Embryonic facial prominence (tissue), 1 donor: ENCODE data around the gene AUH.

Source experiments
- DNase-seq: peaks from one replicate; pipeline ENCODE4 v3.0.0-alpha.2; 2016; ENCODE audit errors: extremely low spot score

AUH gene

DNA sequence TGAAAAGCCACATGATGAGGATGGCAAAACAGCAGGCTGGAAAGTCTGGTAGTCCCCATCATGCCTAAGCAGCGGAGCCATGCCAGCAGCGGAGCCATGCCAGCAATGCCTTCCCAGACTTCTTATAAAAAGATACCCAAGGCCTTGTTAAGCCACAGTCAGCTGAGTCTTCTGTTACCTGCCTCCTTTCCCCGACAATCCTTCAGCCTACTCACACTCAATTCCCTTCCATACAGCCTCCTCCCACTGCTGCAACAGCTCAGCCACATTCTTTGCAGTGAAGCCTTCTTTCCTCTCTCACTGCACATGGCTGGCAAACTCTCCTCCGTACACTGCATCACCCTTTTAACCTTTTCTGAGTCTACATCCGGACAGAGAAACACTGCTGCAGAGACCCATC, 114.9 kb downstream of the AUH start:
- no peak for DNase-seq

DNA sequence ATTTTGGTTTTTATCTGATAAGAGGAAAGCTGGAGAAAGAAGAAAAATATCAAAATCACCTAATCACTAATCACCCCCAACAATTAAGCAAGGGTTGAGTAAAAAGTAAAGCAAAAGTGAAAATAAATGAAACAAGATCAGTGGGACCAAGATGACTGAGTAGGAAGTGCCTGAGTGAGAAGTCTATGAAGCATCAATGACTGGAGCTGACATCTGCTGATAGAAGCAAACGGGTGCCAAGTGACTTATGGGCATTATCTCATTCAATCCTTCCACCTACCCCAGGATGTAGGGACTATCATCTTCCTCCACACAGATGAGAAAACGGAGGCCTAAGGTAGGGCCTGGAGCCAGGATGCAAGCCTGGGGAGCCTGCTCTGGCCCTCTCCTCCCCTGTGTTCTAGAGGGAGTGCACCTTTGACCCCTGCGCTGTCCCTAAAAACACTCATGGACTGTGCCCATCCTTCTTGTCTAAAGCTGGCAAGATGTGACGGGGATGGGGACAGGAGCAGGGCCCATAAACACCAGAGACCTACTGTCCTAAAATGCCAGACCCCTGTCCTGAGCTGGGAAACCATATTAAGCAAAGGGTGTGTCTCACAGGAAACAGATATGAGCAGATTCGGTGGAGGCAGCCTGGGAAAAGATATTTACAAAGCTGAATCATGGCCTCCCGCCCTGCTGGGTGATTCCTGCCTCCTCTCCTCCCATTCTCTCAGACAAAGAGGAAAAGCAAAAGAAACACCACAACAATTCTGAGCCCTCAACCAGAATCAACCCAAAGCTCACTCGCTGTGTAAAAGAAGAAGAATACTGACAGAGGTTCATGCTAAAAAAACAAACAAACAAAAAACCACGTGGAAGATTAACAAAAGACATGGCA, 116.0 kb downstream of the AUH start:
- no peak for DNase-seq

DNA sequence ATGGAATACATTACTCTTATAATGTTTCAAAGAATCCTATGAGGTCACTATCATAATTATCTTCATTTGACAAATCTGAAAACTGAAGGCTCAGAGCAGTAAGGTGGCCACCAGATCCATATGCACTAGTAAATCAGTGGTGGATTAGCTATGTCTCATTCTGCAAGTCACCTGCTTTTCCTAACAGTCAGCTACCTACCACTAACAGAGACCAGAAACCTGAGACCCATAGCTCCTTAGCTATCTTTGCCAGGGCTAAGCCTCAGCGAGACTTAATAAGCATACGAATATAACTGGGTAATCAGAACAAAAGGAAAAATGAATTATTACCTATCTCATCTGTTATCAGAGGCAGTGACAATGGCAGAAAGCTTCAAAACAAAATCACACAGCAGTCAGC, 118.7 kb downstream of the AUH start:
- DNase-seq = no peak

DNA sequence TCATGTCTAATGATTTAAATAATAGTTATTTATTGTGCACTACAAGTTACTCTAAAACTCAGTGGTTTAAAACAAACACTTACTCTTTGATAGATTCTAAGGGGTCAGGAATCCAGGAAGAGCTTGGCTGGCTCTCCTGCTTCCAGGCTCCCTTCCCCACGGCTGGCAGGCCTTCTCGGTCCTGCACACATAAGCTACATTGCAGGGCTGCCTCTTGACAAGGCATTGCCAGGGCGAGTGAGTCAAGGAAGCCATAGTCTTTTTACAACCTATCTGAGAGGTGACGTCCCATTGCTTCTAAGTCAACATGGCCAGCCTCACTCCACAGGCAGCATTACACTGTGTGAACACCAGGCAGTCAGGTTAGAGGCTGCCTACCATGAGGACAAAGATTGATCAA, 119.8 kb downstream of the AUH start:
- no peak for DNase-seq

DNA sequence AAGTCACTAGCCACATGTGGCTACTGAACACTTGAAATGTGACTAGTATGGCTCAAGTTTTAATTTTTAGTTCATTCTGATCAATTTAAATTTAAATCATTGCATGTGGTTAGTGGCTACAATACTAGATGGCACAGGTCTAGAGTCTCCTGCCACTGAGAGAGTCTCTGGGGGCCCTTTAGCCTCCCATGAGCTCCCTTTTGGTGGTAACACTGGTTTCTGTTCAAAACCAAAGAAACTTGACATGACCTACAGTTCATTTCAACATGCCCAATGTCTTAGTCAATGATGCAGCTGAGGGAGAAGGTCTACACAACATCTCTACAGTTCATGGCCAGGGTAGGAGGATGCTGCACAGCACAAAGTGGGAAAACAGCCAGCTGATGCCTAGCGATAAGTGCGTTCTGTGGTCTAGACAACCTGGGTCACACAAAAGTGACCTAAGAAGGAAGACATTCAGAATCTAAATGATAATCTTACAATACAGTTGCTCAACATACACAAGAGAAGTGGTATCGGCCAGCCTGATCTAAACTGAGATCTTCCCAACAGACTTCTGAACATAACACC, 121.0 kb downstream of the AUH start:
- no peak for DNase-seq

DNA sequence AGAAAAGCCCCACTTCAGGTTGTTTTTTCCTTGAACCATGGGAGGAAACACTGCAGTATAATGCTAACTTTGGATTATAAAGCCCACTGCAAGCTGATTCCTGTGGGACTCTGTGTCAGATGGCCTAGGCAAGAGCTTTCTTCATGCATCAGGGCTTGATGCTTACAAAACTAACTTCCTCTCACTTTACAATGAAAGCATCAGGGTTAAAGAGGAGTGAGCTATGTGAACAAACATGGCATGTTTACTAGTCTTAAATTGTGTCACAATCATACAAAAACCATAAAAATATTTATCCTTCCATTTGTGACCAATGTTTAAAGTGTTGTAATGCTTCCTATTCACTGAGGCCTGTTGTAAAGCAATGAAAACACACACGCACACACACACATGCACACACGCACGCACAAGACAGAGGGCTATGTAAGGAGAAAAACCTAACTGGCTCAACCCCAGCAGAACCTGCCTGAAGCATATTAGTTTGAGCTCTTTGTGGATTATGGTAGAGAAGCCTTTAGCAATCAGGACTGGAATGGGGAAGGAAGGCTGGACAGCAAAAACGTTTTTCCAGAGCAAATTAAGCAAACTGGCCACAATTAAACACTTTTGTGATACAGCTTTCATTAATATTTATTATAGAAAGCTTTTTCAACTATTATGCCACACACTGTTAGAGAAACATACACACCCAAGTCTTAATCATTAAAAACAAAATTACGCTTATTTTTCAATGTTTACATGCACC, 122.2 kb downstream of the AUH start:
- DNase-seq = no peak

DNA sequence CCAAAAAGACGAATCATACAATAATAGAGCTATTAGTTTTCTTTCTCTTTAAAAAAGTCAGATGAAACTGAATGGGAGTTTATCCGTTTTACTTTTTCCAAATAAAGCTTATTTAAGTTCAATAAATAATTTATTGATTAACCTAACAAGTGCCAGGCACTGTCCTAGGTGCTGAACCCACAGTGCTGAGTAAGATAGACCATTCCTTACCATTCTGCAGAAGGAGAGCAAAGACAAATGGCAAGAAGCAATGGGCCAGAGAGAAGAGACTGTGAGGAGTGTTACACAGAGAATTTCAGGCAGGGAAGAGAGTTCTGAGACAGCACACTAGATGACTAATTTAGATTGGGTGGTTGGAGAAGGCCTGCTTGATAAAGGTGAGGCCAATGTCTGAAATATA, 127.2 kb downstream of the AUH start:
- no peak for DNase-seq

DNA sequence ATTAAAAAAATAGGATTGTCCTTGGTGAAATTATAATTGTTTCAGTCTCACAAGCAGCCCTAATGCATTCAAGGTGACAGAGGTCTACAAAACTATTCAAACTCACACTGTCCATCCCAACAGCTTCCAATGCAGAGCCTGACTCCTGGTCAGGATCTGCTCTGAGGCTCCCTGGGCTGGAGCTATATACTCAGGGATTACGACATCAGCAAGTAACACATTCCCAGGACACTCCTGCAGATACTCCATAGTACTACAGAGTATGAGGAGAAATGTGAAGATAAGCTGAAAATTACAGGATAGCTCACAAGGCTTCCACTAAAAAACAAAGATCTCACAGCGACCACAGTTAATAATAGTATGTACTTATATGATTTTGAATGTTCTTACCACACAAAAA, 130.1 kb downstream of the AUH start:
- DNase-seq = no peak

DNA sequence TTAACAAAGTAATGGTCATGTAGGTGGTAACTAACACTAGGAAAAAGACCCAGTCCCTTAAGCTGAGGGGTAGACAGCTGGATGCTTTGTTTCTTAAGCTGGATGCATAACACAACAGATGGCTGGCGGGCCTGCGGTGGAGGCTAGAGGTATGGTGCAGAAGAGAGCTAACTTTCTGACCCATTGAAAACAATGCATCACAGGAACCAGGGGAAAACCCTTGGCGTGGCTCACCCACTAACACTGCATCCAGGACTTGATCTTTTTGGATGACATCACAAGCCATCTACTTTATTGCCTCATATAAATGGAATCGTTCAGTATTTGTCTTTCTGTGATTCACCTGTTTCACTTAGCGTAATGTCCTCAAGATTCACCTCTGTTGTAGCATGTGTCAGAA, 138.7 kb downstream of the AUH start:
- no peak for DNase-seq

DNA sequence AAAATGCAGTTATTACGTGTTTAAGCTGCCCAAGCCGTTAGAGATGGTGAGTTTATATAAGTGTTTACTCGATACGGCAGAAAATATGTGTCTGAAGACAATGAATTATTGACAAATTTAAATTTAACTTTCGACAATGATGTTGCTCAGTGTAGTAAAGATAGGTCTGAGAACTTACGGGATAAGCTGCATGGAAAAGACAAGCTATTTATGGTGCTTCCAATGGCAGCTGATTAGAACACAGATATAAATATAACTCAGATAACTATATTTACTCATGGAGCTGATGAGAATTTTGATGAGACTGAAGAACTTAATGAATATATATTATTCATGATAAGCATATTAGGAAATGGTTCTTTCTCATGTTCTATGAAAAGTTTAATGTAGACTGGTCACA, 139.3 kb downstream of the AUH start:
- no peak for DNase-seq

DNA sequence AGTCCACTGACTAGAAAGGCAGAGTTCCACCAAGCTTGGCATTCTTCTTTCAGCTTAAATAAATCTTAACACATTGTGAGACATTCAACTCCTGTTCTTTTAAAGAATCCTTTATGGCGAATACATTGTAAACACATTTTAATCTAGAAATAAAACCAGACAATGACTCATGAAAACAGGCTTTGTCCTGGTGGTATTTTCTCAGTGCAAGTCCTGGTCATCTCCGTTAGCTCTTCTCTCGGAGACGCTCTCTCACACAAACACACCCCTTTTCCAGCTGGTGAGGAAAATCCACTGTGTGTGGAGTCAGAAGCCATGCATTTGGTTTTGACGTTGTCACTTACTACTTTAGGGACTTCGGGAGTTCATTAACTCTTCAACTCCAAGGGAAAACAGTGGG, 140.4 kb downstream of the AUH start:
- no peak for DNase-seq

DNA sequence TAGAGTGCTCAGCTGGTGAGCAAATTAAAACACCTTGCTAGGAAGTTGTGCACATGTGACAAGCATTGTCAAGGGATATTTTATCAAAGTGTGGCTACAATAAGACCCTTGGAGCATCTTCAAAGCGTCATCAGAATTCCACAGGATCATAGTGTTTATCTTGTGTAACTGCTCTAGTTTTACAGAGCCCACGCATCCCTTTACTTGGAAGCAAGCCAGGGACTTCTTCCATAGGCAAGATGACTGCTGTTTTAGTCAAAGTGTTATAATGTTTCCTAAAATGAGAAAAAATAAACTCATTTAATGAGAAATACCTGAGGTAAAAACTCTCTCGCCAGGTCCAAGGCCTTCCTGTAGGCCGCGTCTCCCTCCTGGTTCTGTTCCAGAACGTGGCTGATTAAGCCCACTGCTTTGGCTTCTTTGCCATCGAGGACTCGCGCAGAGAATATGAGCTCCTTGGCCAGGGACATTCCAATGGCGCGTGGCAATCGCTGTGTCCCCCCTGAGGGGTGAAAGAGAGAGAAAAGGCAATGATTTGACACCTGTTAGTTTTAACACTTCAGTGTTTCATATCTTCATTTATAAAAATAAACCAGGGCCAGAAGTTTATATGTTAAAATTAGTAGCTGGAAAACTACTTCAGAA, 141.1 kb downstream of the AUH start:
- no peak for DNase-seq

DNA sequence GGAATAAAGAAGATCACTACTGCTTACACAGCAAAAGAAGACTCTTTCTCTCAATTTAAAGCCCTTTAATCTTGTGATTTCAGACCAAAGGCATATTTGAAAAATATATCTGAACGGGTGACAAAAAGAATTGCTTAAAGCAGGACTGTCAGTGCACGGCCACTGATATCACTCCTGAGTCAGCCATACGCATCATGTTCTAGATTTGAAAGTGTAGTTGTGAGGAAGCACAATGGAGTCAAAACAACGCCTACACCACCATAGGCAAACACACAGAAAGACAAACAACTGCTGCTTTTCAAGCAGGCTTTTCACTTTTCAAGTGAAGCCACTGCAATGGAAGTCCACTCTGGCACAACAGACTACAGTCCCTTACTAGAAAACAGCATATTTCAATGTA, 141.7 kb downstream of the AUH start:
- DNase-seq = no peak

DNA sequence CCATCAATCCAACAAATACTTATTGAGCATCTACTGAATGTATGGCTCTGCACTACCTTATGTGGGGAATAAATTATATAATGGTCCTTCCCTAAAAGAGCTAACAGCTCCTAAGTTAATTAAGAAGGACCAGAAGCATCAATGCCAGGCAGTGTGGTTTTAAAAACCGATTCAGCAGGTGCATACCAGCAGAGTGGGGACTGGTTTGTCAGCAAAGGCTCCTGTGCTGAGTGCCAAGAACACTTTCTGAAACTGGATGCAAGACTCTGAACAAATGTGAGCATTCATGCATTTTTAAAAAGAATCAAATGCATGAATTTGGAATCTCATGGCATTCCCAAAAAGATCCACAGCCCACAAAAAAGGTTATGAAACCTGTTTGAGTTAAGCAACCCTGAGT, 142.2 kb downstream of the AUH start:
- DNase-seq = no peak

DNA sequence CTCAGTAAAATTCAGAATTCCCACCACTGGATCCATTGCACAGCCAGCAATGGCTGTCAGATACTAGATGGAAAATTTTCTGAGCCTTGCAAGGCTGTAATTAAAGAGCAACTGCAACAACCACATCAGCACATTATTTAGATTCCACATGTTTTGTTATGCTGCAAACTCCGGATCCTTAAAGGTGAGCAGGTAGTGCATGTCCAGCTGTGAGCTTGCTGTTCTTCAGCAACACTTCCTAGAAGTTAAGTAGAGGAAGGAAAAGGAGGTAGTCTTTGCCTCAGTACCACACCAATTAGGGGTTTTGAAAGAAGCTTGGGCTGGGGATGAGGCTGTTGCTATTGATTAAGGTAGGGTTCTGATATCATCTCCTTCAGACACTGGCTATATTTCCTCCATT, 144.3 kb downstream of the AUH start:
- DNase-seq = no peak

DNA sequence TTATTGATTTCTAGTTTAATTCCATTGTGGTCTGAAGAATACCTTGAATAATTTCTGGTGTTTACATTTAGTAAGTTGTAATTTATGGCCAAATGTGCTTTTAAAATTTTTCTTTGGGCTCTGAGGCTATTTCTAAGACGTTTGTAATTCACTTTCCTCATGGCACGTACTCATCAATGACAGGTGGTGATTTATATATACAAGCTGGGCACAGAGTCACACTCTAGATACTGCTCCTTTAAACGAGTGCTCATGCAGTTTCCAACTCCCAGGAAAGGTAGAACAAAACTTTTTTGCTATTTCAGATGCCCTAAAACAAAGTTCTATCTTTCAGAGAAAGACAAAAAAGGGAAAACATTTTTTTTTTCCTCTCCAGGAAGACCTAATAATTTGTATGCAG, 146.9 kb downstream of the AUH start:
- DNase-seq = no peak

DNA sequence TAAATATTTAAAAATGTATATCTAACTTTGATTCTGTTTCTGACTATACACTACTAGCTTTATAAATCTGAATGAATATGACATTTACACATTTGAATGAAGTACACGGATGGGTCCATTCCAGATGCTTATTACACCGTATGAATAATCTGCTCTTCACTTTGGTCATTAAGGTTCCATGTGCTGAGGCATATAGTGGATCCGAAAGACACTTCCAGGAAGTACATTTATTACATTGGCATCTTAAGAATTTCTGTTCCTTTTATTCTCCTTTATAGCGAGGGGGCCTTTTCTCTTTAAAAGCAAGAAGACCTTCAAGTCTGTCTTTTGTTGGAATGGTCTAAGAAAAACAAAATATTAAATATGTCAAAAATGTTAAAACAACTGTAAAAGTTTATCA, 147.6 kb downstream of the AUH start:
- no peak for DNase-seq

DNA sequence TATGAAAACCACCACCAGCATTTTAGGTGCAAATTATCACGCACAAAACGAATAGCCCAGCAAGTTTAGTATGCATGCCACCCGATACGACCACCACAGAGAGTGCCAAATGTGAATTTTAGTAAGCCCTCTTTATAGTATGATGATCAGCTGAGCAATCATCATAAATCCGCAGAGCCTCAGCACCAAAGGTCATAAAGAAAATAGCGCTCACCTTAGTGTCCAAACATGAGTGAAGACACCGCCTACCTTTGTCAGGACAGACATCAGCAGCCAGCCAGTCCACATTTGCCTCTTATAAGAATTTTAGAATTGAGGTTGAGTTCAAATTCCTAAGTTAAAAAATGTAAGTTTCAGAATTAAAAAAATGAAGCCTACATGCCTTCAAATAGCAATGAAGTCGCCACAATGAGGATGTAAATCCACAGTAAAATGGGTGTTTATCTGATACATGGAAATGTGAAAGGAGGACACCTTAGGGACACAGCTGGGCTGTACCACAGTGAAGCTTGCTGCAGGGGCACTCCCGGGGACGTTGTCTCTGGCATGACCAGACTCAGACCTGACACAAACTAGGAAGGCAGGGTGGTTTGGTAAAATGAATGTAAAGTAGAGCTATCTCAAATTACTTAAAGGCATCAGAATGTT, 149.0 kb downstream of the AUH start:
- DNase-seq = no peak

DNA sequence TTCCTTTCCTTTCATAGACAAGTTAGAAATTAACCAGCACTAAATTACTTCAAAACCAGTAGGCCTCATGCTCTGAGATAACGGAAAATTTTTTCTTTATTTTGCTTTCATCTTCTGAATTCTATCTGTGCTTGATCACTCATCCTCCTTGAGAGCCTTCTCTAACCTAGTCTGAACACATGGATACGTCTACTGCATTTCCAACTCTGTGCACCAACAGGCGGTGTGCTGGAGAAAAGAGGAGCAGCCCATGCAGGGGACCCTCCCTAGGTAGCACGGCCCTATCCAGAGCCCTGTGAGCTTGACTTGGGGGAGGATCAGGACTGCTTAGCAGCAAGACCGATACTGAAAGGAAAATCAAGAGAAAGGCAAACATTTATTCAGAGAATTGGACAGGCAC, 149.8 kb downstream of the AUH start:
- no peak for DNase-seq

DNA sequence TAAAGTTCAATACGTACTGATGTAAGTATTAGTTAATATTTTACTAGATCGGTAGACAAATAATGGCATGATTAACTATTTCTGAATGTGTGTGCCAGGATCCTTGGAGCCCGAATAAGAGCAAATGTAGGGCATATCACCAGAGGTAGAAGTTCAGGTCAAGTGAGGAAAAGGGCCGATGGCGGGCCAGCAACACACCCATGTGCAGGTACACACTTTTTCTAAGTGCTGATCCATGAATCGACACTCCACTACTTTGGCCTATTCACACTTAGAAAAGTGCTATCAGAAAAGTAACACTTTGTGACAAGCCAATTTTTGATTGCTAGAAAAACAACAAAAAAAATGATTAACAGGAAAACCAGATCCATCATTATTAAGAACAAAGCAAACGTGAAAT, 150.3 kb downstream of the AUH start:
- no peak for DNase-seq

DNA sequence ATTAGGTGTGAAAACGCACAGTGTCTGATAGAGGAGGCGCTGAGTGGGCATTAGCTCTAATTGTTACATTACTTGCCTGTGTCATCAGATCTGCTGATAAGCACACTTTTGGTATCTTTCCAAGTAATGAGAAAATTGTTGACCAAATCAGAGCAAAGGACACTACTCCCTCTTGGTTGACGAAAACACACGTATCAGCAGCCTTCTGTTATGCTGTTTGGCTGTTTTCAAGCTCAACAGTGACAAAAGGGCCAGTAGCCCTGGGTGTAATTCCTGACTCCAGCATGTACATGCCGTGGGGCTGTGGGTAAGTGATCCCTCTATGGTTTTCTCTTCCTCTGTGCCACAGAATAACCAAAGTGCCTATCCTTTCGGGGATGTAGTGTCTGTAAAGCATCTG, 151.4 kb downstream of the AUH start:
- no peak for DNase-seq

DNA sequence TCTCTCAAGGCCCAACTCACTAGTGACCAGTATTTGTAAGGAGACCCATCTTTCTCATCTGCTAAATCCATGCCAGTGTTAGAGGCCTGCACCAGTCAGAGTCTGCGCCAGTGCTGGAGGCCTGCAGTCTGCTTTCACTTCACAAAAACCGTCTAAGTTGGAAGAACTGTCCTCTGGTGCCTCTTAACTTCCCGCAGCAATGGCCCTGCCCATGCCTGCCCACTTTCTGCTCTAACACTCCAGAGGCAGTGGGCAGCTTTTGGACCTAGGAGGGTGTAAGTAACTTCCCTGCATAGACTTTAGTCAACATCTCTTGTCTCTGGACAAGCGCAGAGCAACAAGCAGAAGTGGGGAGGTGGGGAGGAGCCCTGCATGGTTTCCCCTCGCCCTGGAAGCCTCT, 152.9 kb downstream of the AUH start:
- DNase-seq = no peak
